Mammary epithelial cell (primary cell): Measurements from ENCODE around the gene PLEKHJ1.

Source experiments
- CTCF ChIP-seq, 2 donors: IDR thresholded peaks in 1 of 2; conservative IDR thresholded peaks in 1 of 2; 2 replicates each; pipeline ENCODE4 v1.5.1; 2011 to 2012; ENCODE audit warnings: inconsistent platforms in 2 of 2, low read length in 2 of 2, mild to moderate bottlenecking in 2 of 2, control low read depth in 1 of 2, low read depth in 1 of 2; ENCODE audit not compliant: insufficient read depth in 1 of 2; ENCODE audit errors: extremely low read depth in 1 of 2
- EZH2 ChIP-seq: IDR thresholded peaks from 2 replicates; pipeline ENCODE4 v1.6.1; 2012; ENCODE audit warnings: low read length, inconsistent platforms, borderline replicate concordance

GRCh38 chr19:2242816-2243215 lies 6.7 kb upstream of the PLEKHJ1 start:
- no peak for TF ChIP-seq CTCF (conservative IDR thresholded peaks at IDR 0.05 in 1 of 2, IDR thresholded peaks at IDR 0.05 in 1 of 2; ENCODE audit: extremely low read depth in 1 of 2, insufficient read depth in 1 of 2, low read depth in 1 of 2, low read length in 2 of 2)
- TF ChIP-seq EZH2, result no peak
